Suppressor macrophage treated with lipopolysaccharide for 1 hour (primary cell): ENCODE data around the gene DYSF.

ENCODE experiments used
- DNase-seq, 3 donors: peaks; one replicate each; pipeline ENCODE4 v3.0.0-alpha.2; 2020 to 2022

DYSF gene

DNA sequence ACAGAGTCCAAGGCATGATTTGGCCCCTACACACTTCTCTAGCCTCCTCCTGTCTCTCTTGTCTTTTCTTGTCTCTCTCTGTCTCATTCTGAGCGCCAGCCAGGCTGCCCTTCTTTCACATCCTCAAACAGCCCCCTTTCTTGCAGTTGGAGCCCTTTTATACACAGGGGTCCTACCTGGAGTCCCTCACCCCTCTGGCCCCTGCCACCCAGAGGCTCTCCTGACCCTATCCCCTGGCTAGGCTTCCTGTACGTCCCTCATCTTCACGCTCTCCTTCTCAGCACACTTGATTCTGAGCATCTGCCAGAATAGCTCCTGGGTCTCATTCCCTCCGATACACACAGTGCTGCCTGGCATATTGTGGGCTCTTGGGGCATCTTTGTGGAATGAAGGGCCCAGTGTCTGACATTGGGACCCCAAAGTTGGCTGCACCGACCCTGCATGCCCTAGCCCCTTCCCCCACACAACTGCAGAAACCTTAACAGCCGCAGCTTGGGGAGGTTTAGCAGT lies 261.9 kb downstream of the DYSF start:
- DNase-seq, result no peak

DNA sequence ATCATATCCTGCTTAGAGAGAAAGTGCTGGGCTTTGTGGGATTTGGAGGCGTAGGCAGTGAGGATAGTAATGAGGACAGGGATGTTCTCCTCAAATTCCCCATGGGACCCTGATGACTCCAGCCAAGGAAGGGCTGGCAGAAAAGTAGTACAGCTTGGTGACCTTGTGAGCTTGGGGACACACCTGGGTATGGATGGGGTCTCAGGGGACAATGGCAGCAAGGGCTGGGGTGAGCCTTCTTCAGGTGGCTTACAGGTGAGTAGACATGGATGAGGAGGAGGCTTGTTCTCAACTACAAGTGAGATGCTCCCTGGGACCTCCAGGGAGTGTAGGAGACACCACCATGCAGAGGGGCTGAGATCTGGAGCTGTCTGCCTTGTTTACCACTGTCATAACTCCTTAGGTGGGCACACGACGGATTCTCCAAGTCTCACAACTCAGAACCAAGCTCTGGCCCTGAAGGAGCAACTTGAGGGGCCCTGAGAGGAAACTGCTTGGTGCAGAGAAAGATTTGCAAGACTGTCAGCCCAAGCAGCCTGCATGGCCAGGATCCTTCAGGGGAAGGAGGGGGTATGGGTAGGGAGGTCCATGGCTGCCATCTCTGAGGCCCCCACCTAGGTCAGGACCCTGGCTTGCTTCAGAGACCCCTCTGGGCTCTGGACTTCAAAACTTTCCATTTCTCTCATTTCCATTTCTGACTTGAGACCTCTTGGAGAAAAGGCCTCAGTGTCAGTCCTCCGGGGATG lies 262.8 kb downstream of the DYSF start:
- DNase-seq, result no peak

DNA sequence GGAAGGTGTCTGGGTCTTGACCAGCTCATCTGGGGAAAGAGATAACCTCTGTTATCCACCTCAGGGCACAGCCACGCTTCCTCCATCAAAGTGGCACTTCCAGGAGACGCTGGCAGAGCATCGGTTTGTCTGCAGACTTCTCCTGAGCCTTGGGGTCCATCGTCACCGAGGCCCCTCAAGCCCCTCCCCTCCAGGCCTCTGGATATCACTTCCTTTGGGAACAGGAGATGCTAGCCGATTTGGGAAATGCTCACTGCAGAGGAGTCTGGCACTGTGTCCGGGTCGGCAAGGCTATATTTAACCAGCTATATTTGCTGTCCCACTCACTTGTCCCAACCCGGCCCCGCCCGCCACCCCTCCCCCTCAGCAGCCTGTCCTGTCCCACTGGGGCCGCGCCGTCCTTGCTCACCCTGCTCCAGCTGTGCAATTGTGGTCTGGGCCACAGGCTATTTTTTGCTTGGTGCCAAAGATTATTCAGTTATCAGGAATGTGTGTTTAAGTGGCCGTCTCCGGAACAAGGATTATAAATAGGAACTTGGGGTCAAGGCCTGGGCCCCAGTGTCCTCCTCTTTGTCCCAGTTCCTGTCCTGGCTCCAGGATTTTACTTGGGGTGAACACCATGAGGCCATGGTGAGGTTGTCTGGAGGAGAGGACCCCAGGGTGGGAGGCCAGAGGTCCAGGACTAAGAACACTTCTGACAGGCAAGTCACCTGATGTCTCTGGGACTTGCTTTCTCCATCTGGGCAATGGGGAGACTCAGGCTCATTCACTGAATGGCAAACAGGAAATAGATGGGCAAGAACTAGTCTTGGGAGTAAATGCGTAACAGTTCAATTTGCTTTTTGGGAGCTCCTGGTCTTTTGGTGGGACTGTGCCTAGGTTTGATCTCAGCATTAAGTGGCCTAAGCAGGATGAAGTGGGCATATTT lies 263.6 kb downstream of the DYSF start:
- DNase-seq, result no peak

DNA sequence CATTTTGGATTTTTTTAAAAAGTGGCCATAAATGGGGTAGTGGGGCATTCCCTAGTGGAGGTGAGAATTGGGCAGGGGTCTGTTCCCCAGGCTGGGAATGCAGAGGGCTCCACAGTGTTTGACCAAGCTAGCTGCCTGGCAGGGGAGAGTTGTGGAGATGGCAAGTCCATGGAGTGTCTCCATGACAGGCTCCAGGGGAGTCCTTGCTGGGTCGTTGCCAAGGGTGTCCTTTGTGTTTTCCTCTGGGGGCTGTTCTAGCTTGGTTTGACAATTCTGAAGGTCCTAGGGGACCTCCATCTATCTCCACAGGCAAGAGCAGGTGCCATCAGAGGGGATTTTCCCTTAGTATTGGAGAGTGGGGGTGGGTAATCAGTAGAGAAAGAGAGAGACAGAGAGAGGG lies 265.3 kb downstream of the DYSF start:
- no peak for DNase-seq

GRCh38 chr2:71719520-71720282 lies 266.3 kb downstream of the DYSF start:
- DNase-seq, result no peak

GRCh38 chr2:71720283-71720560 lies 266.9 kb downstream of the DYSF start:
- DNase-seq, result no peak

DNA sequence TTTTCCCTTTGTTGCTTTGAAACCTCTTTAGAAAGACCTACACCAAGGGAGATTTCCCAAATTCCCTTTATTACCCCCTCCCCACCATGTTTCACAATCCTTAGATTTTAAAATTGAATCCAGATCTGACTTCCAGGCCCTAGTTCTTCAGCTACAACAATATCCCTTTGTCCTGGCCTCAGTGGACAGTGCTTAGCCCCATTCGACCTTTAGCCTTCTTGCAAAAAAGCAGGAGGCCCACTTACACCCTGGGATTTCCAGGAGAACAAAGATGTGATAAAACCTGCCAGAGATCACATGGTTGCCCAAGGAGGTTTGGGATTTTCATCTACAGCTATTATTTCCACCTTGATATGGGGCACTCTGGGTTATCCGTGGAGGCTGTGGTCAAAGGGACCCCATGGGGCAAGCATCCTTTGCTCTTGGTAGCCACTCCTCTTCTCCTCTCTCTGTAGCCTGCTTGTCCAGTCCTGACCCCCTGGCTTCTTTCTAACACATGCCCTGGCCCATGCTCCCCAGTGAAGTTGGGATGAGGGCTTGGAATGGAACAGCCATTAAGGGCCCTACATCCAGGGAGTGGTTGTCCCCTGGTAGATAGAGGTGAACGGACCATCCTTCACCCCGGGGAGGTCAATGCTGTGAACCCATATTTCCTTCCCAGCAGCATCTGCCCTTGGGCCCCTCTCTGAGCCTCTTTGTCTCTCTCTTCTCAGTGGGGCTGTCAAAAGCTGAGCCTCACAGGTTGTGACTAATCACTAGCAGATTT lies 267.4 kb downstream of the DYSF start:
- DNase-seq, result no peak

GRCh38 chr2:71721362-71721665 lies 268.0 kb downstream of the DYSF start:
- DNase-seq, result no peak

DNA sequence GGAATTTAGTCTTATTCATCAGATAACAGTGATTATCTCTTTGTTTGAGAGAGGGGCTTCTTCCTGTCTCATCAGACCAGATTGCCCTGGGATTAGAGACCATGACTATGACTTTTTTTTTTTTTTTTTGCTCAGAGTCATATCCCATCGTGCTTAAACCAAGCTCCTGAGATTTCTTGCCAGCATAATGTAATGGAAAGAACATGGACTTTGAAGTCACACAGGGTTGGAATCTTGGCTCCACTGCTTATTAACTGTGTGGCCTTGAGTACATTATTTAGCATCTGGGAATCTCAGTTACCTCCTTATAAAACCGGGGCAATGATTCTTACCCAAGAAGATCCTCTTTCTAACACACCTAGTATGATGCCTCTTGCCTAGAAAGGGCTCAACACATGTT lies 268.3 kb downstream of the DYSF start:
- no peak for DNase-seq

DNA sequence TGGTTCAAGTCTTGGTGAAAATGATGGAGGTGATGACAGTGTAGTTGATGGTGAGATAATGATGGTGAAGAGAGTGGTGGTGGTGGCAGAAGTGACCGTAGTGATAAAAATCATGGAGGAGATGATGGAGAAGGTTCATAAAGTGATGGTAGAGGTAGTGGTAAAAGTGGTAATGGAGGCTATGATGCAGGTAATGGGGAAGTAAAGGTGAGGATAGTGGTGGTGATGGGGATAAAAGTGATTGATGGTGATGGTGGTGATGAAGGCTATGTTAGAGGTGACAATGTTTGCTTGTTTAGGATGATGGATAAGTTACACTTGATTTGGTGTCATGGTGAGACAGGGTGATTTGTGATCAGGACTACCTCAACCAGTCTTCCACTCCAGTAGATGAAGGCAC lies 268.9 kb downstream of the DYSF start:
- no peak for DNase-seq

DNA sequence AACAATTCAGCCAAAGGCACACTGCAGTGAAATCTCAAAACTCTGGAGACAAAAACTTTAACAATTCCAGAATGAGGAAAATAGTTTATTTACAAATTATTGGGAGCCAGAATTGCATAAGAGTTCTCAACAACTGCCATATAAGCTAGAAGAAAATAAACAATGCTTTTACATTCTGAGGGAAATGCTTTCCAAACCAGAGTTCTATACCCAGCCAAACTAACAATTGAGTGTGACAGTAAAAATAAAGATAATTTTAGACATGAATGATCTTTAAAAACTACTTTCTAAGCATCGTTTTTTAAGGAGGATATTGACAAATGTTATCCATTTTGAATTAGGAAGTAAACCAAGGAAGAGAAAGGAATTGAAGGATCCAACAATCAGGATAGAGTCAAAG lies 271.4 kb downstream of the DYSF start:
- no peak for DNase-seq

DNA sequence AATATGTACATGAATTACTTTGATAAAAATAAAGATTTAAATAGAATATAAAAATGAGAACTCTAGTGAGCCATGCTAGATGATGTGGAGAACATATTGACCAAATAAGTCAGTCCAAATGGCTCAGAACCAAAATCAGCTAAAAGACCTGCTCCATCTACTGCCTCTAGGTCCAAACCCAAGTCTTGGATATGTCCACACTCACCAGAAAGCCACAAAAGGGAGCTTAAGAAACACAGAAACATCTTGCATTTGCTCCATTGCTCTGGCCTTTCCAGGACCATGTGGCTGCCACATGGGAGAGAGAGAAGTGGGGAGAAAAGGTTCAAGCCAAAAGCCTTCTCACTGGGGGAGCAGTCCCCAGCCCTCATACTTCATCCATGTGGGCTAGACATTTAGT lies 272.5 kb downstream of the DYSF start:
- no peak for DNase-seq

DNA sequence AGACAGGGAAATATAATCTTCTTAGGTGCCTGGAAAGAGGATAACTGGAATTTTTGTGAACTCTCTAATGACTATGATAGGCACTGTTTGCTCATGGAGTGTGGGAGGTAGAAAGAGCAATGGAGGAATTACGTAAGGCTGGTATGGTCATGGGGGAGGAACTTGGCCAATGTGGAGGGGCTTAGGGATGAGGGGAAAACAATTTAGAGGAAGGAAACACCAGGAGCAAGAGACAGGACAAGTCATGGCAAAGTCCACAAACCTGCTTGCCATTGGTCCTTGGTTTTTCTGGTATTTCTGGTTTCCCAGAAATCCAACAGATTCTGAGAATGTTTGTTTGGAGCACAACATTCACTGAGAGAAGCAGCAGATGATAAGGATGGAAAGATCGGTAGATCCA lies 274.2 kb downstream of the DYSF start:
- peak; percentile 11 to 40 (median 22) for DNase-seq

DNA sequence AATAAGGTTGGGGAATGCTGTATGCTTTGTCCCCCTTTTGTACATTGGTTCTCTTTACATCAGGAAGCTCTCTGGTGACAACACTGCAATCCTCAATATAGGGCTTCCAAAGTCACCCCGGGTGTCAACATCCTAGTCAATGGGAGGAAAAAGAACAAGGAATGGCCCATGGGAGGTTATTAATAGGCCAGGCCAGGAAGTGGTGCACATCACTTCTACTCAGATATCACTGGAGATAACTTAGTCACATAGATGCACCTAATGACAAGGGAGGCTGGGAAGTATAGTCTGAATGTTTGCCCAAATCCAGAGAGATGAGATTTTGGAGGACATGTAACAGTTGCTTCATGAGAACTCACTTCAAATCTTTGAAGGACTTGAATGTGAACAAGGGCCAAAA lies 274.7 kb downstream of the DYSF start:
- DNase-seq, result no peak

- DNase-seq, result no peak
These were observed 277.5 kb downstream of the DYSF start for GRCh38 chr2:71730785-71731383.

GRCh38 chr2:71734620-71735019 lies 281.3 kb downstream of the DYSF start:
- no peak for DNase-seq

- no peak for DNase-seq
These were observed 282.3 kb downstream of the DYSF start for GRCh38 chr2:71735676-71736075.
